HepG2 (cell line): ENCODE measurements around the gene COQ10B. TPM values are rescaled to one million over a fixed set of nuclear protein-coding genes. Genes with fewer than 3 reads are reported as not detected.

Experiments used
- BATF2 ChIP-seq: sonication (generic); formaldehyde crosslinking; IDR thresholded peaks from 2 replicates; pipeline ENCODE4 v1.8.0; 2022; ENCODE audit warnings: mild to moderate bottlenecking, missing genetic modification reagents, moderate library complexity
- BRD4 ChIP-seq: sonication (generic); formaldehyde crosslinking; IDR thresholded peaks from 2 replicates; pipeline ENCODE4 v1.4.0; 2020; ENCODE audit warnings: missing genetic modification reagents
- CSRNP2 ChIP-seq: sonication (generic); formaldehyde crosslinking; conservative IDR thresholded peaks from 2 replicates; pipeline ENCODE4 v1.8.0; 2022; ENCODE audit warnings: low read depth, missing genetic modification reagents
- FLYWCH1 ChIP-seq: sonication (generic); formaldehyde crosslinking; IDR thresholded peaks from 2 replicates; pipeline ENCODE4 v1.8.1; 2023; ENCODE audit warnings: mild to moderate bottlenecking, missing genetic modification reagents
- FOXC1 ChIP-seq: sonication (generic); formaldehyde crosslinking; IDR thresholded peaks from 2 replicates; pipeline ENCODE4 v1.8.0; 2022; ENCODE audit warnings: mild to moderate bottlenecking, missing genetic modification reagents, borderline replicate concordance
- JUN ChIP-seq: sonication (generic); formaldehyde crosslinking; IDR thresholded peaks from 2 replicates; pipeline ENCODE4 v1.4.0; 2020; ENCODE audit warnings: mild to moderate bottlenecking, missing genetic modification reagents
- KAT7 ChIP-seq: IDR thresholded peaks from 2 replicates; pipeline ENCODE4 v1.6.1; 2018; ENCODE audit warnings: borderline replicate concordance, missing compliant biosample characterization
- KDM6A ChIP-seq: IDR thresholded peaks from 2 replicates; pipeline ENCODE4 v1.6.1; 2016; ENCODE audit warnings: low read depth
- KMT2B ChIP-seq: IDR thresholded peaks from 2 replicates; pipeline ENCODE4 v1.6.1; 2016; ENCODE audit warnings: missing genetic modification reagents, missing compliant biosample characterization
- MYPOP ChIP-seq: sonication (generic); formaldehyde crosslinking; IDR thresholded peaks from 2 replicates; pipeline ENCODE4 v1.8.1; 2023; ENCODE audit warnings: mild to moderate bottlenecking, moderate library complexity, missing genetic modification reagents
- SPEN ChIP-seq: sonication (generic); formaldehyde crosslinking; IDR thresholded peaks from 2 replicates; pipeline ENCODE4 v1.5.1; 2020; ENCODE audit warnings: low read depth, mild to moderate bottlenecking, missing genetic modification reagents
- TAF15 ChIP-seq: fragments of 200-400 bp; formaldehyde crosslinking; IDR thresholded peaks from one replicate; pipeline ENCODE4 v1.6.1; 2018; ENCODE audit warnings: mild to moderate bottlenecking, low read depth, low read length; ENCODE audit not compliant: poor library complexity, severe bottlenecking
- ZBTB42 ChIP-seq: sonication (generic); formaldehyde crosslinking; IDR thresholded peaks from 2 replicates; pipeline ENCODE4 v1.5.0; 2020; ENCODE audit warnings: mild to moderate bottlenecking, missing genetic modification reagents
- ZNF562 ChIP-seq: sonication (generic); formaldehyde crosslinking; IDR thresholded peaks from 2 replicates; pipeline ENCODE4 v1.8.0; 2022; ENCODE audit warnings: missing genetic modification reagents, borderline replicate concordance
- ZNF670 ChIP-seq: sonication (generic); formaldehyde crosslinking; IDR thresholded peaks from 2 replicates; pipeline ENCODE4 v1.8.0; 2022; ENCODE audit warnings: mild to moderate bottlenecking, missing genetic modification reagents, borderline replicate concordance
- ZNF713 ChIP-seq: sonication (generic); formaldehyde crosslinking; IDR thresholded peaks from 2 replicates; pipeline ENCODE4 v1.4.0; 2020; ENCODE audit warnings: mild to moderate bottlenecking, missing genetic modification reagents
- ZNF891 ChIP-seq: sonication (generic); formaldehyde crosslinking; IDR thresholded peaks from 2 replicates; pipeline ENCODE4 v1.5.0; 2020; ENCODE audit warnings: mild to moderate bottlenecking, missing genetic modification reagents
- ZXDC ChIP-seq: sonication (generic); formaldehyde crosslinking; IDR thresholded peaks from 2 replicates; pipeline ENCODE4 v1.5.0; 2020; ENCODE audit warnings: mild to moderate bottlenecking, missing genetic modification reagents
- polyA plus RNA-seq, 8 experiments: library from polyadenylated mRNA; depleted of rRNA in 3 of 8; stranded (reverse) in 7 of 8; unstranded in 1 of 8; fragments of >200 nt; fragmentation: Illumina TruSeq in 4 of 8; extraction: Trizol in 4 of 8; gene quantifications; 2 replicates each; pipeline versions ENCODE4 v1.2.1 to v1.2.3, GENCODE V29; 2011 to 2016; ENCODE audit warnings: low read depth in 4 of 8, missing spikeins in 1 of 8, mixed read lengths in 1 of 8; ENCODE audit not compliant: insufficient read depth in 1 of 8
- total RNA-seq, 5 experiments: library from RNA; depleted of rRNA; stranded (reverse); fragments of >200 nt; fragmentation: Illumina TruSeq; extraction: Trizol; gene quantifications; 2 replicates each; pipeline ENCODE4 v1.2.3, GENCODE V29; 2016; ENCODE audit warnings: low read depth in 1 of 5
- TF ChIP-seq, protein P1 (sequence below): sonication (generic); formaldehyde crosslinking; IDR thresholded peaks from 2 replicates; pipeline ENCODE4 v1.4.0; 2020; ENCODE audit warnings: missing genetic modification reagents

Gene COQ10B
- total and polyA plus RNA-seq, 2 of the 13 experiments (the other 11 are each of a cell fraction or from before 2014, with no cell fraction given): 4.6 to 34.9 TPM

GRCh38 chr2:197499594-197500502 is 46.5 kb downstream of the COQ10B start, which contains the start of the genes HSPD1 and HSPE1 (continued):
- peak; percentile 97 for TF ChIP-seq MYPOP
- TF ChIP-seq FLYWCH1 (CRISPR knock-in tag): peak; percentile 93
- TF ChIP-seq KDM6A (CRISPR knock-in tag): no peak
- TF ChIP-seq BRD4: peak; percentile 97
- TF ChIP-seq ZNF891 (CRISPR knock-in tag): peak; percentile 97
- TF ChIP-seq ZNF562 (CRISPR knock-in tag): peak; percentile 74; the same call in 1 of the 2 replicates
- TF ChIP-seq KAT7 (CRISPR knock-in tag): peak; percentile 99; the same call in 1 of the 2 replicates
- TF ChIP-seq BATF2 (CRISPR knock-in tag): peak; percentile 98
- TF ChIP-seq JUN (CRISPR knock-in tag): peak; percentile 93
- peak; percentile 98 for TF ChIP-seq ZXDC (CRISPR knock-in tag)
- peak; percentile 90 for TF ChIP-seq CSRNP2
- TF ChIP-seq KMT2B (CRISPR knock-in tag): peak; percentile 90
- peak; percentile 90; the same call in 1 of the 2 replicates for TF ChIP-seq ZNF713 (CRISPR knock-in tag)
- TF ChIP-seq, protein P1, sequence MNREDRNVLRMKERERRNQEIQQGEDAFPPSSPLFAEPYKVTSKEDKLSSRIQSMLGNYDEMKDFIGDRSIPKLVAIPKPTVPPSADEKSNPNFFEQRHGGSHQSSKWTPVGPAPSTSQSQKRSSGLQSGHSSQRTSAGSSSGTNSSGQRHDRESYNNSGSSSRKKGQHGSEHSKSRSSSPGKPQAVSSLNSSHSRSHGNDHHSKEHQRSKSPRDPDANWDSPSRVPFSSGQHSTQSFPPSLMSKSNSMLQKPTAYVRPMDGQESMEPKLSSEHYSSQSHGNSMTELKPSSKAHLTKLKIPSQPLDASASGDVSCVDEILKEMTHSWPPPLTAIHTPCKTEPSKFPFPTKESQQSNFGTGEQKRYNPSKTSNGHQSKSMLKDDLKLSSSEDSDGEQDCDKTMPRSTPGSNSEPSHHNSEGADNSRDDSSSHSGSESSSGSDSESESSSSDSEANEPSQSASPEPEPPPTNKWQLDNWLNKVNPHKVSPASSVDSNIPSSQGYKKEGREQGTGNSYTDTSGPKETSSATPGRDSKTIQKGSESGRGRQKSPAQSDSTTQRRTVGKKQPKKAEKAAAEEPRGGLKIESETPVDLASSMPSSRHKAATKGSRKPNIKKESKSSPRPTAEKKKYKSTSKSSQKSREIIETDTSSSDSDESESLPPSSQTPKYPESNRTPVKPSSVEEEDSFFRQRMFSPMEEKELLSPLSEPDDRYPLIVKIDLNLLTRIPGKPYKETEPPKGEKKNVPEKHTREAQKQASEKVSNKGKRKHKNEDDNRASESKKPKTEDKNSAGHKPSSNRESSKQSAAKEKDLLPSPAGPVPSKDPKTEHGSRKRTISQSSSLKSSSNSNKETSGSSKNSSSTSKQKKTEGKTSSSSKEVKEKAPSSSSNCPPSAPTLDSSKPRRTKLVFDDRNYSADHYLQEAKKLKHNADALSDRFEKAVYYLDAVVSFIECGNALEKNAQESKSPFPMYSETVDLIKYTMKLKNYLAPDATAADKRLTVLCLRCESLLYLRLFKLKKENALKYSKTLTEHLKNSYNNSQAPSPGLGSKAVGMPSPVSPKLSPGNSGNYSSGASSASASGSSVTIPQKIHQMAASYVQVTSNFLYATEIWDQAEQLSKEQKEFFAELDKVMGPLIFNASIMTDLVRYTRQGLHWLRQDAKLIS (CRISPR knock-in tag): peak; percentile 96; the same call in 1 of the 2 replicates
- TF ChIP-seq ZNF670: peak; percentile 93; the same call in 1 of the 2 replicates
- TF ChIP-seq ZBTB42: peak; percentile 95
- peak; percentile 98 for TF ChIP-seq SPEN (CRISPR knock-in tag)
- TF ChIP-seq FOXC1: peak; percentile 88
- TF ChIP-seq TAF15: peak; percentile 70
